Tibial nerve (tissue), 4 donors: ENCODE results near the gene LRRC8D.

ENCODE experiments used
- CTCF ChIP-seq, 5 experiments: fragments of 200-600 bp in 3 of 5; fragments of 450-650 bp in 2 of 5; sonication (generic) in 3 of 5; IDR thresholded peaks; one replicate each; pipeline ENCODE4 v1.5.1; 2016 to 2019; ENCODE audit warnings: antibody characterized with exemption in 5 of 5, mild to moderate bottlenecking in 3 of 5, moderate library complexity in 2 of 5
- EP300 ChIP-seq, 2 donors: sonication (generic); formaldehyde crosslinking; IDR thresholded peaks; one replicate each; pipeline ENCODE4 v1.6.1; 2017; ENCODE audit warnings: antibody characterized with exemption in 2 of 2, mild to moderate bottlenecking in 1 of 2

- no peak for TF ChIP-seq CTCF (IDR thresholded peaks at IDR 0.05)
- no peak for TF ChIP-seq EP300 (IDR thresholded peaks at IDR 0.05)
These were observed 141.4 kb downstream of the LRRC8D start for GRCh38 chr1:89962024-89962741.
